CD4-positive, alpha-beta memory T cell (primary cell): ENCODE data around the gene PROSER3. TPM values are rescaled to one million over a fixed set of nuclear protein-coding genes. Genes with fewer than 3 reads are reported as not detected.
A peak's percentile ranks its signal among the peaks of the same experiment; 100 is the strongest.

Experiments
- CTCF ChIA-PET: fragments of 350-600 bp; sonication (Branson Sonifier 250); formaldehyde crosslinking; loops from one replicate; lab custom pipeline; 2021; ENCODE audit warnings: inconsistent platforms; ENCODE audit not compliant: partially characterized antibody; lab: Charles Lee
- POLR2A ChIA-PET: fragments of 350-600 bp; sonication (Branson Sonifier 250); formaldehyde crosslinking; loops from one replicate; lab custom pipeline; 2021; ENCODE audit not compliant: partially characterized antibody; lab: Charles Lee
- DNase-seq, 5 donors: peaks; one replicate each; pipeline versions ENCODE4 v3.0.0 to v3.0.0-alpha.2; 2020 to 2022; ENCODE audit warnings: mixed read lengths in 1 of 5
- H3K27ac ChIP-seq: one replicate; pipeline ENCODE4 v1.7.0; 2013; ENCODE audit warnings: low read depth, low read length
- H3K27me3 ChIP-seq: 2 replicates; pipeline ENCODE4 v1.7.0; 2013; ENCODE audit warnings: mild to moderate bottlenecking, low read length, moderate library complexity; ENCODE audit not compliant: insufficient read depth
- H3K36me3 ChIP-seq: 2 replicates; pipeline ENCODE4 v1.7.0; 2013; ENCODE audit warnings: mild to moderate bottlenecking, low read length, moderate library complexity; ENCODE audit not compliant: insufficient read depth
- H3K4me1 ChIP-seq: 2 replicates; pipeline ENCODE4 v1.7.0; 2013; ENCODE audit warnings: mild to moderate bottlenecking, low read length, moderate library complexity; ENCODE audit not compliant: insufficient read depth
- H3K4me3 ChIP-seq, 2 donors: one replicate each; pipeline ENCODE4 v1.7.0; 2013; ENCODE audit warnings: low read length in 2 of 2, mild to moderate bottlenecking in 1 of 2
- H3K9me3 ChIP-seq, 2 donors: one replicate each; pipeline ENCODE4 v1.7.0; 2013; ENCODE audit warnings: low read length in 2 of 2, control low read depth in 1 of 2; ENCODE audit not compliant: control insufficient read depth in 1 of 2
- H3K27ac Mint-ChIP-seq, 7 donors: one replicate each; pipeline ENCODE4 v1.8.0; 2020 to 2021; ENCODE audit warnings: mixed read lengths in 7 of 7, mild to moderate bottlenecking in 6 of 7, inconsistent platforms in 3 of 7, moderate library complexity in 3 of 7
- H3K27me3 Mint-ChIP-seq, 2 donors: one replicate each; pipeline ENCODE4 v1.8.0; 2020 to 2021; ENCODE audit warnings: mixed read lengths in 2 of 2
- H3K36me3 Mint-ChIP-seq, 2 donors: one replicate each; pipeline ENCODE4 v1.8.0; 2020 to 2021; ENCODE audit warnings: mixed read lengths in 2 of 2, inconsistent platforms in 1 of 2, mild to moderate bottlenecking in 1 of 2
- H3K4me1 Mint-ChIP-seq, 4 donors: one replicate each; pipeline ENCODE4 v1.8.0; 2020 to 2021; ENCODE audit warnings: mixed read lengths in 4 of 4, mild to moderate bottlenecking in 1 of 4
- H3K4me3 Mint-ChIP-seq, 8 donors: one replicate each; pipeline ENCODE4 v1.8.0; 2020 to 2021; ENCODE audit warnings: mixed read lengths in 8 of 8, mild to moderate bottlenecking in 7 of 8, moderate library complexity in 6 of 8, inconsistent platforms in 3 of 8
- H3K9me3 Mint-ChIP-seq, 8 donors: one replicate each; pipeline ENCODE4 v1.8.0; 2020 to 2021; ENCODE audit warnings: mixed read lengths in 8 of 8, mild to moderate bottlenecking in 5 of 8, inconsistent platforms in 3 of 8, moderate library complexity in 1 of 8
- intact Hi-C: fragments of 100-400 bp; cut with micrococcal nuclease; formaldehyde crosslinking; loops from one replicate; pipeline ENCODE4 v1.15.1; 2023
- polyA plus RNA-seq, 2 donors: library from polyadenylated mRNA; unstranded; fragments of 300-500 nt; fragmentation: Illumina TruSeq; gene quantifications; one replicate each; pipeline ENCODE4 v1.2.3, GENCODE V29; 2021
- total RNA-seq, 2 experiments: library from RNA; stranded (reverse); gene quantifications; one replicate each; pipeline ENCODE4 v1.2.3, GENCODE V29; 2021

Gene PROSER3
- total and polyA plus RNA-seq, 4 experiments from 2014 or later, result 2.0 to 46.5 (median 28.4) TPM

DNA sequence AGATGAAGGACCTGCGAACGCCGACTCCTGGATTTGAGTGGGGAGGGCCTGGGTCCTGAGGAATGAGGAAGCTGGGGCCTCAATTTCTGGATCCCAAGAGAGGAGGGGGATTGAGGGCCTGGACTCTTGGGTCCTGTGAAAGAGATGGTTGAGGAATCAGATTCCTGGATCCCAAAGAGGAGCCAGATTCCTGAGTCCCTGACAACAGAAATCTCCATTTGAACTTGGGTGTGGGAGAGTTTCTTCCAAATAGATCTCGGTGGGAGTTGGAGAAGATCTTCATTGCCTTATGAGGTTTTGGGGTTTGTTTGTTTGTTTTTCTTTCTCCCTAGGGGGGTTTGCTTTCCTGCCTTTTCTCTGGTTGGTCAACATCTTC lies 11.9 kb upstream of the PROSER3 start:
- peak overlapping the region; percentile 99 for H3K27ac ChIP-seq
- no peaks in the 10 kb centered on the region for H3K36me3 ChIP-seq
- Mint-ChIP-seq H3K27me3 (no peaks in the 10 kb centered on the region), H3K27ac (peak overlapping the region; percentile 98 to 100 (median 100)), H3K4me1 (peaks cover 32 to 67% (median 51%) of the 10 kb centered on the region in 4 donors), H3K36me3 (peaks cover 5 to 30% of the 10 kb centered on the region in 2 donors), H3K4me3 (peak overlapping the region; percentile 95 to 99 (median 98)), H3K9me3 (no peaks in the 10 kb centered on the region)
- H3K9me3 ChIP-seq, result no peaks in the 10 kb centered on the region
- ChIA-PET CTCF (interaction anchor here (1.0 kb wide), 1 partner anchor 9 kb away, joined by 3 read pairs; no protein-coding TSS in a partner anchor), POLR2A (interaction anchor here (0.9 to 4.6 kb wide), 16 partner anchors 10 to 468 kb away, joined by 3 to 51 read pairs (median 4); partner anchors contain the start of genes COX6B1, HSPB6, KMT2B and POLR2I)
- H3K4me1 ChIP-seq, result peaks cover 63% of the 10 kb centered on the region
- peak overlapping the region; percentile 87 to 91 for H3K4me3 ChIP-seq
- H3K27me3 ChIP-seq, result no peaks in the 10 kb centered on the region
- intact Hi-C loops, result loop anchor here (5.0 to 10.0 kb wide), 3 partner anchors 974 to 1629 kb away; partner anchors contain the start of genes SCGB2B2, ZNF302, ZNF527 and ZNF599
- DNase-seq, result no peak

DNA sequence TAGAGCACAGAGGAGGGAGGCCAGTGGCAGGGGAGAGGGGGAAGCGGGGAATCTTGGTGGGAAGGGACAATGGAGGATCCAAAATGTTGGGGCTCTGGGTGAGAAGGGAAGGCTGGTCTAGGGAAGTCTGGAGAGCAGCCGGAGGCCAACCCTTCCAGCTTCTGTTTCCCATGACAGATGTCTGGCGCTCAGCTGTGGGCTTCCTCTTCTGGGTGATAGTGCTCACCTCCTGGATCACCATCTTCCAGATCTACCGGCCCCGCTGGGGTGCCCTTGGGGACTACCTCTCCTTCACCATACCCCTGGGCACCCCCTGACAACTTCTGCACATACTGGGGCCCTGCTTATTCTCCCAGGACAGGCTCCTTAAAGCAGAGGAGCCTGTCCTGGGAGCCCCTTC lies 11.4 kb upstream of the PROSER3 start:
- H3K9me3 Mint-ChIP-seq, result no peaks in the 10 kb centered on the region
- ChIA-PET CTCF (no interaction called here), POLR2A (interaction anchor here (2.9 to 3.5 kb wide), 3 partner anchors 10 to 98 kb away, joined by 8 to 23 read pairs (median 11); partner anchors contain the start of genes COX6B1, HSPB6 and PROSER3)
- H3K36me3 ChIP-seq, result no peaks in the 10 kb centered on the region
- H3K27ac ChIP-seq, result peak overlapping the region; percentile 99
- H3K27me3 ChIP-seq, result no peaks in the 10 kb centered on the region
- H3K4me3 Mint-ChIP-seq, result peak overlapping the region; percentile 95 to 99 (median 98)
- no peak for DNase-seq
- H3K36me3 Mint-ChIP-seq, result peaks cover 5 to 30% of the 10 kb centered on the region in 2 donors
- no peaks in the 10 kb centered on the region for H3K27me3 Mint-ChIP-seq
- H3K4me3 ChIP-seq, result peak overlapping the region in 1 of 2 donors; percentile 87
- peak overlapping the region in 4 of 7 donors; percentile 46 to 99 (median 87) for H3K27ac Mint-ChIP-seq
- intact Hi-C loops, result loop anchor here (5.0 to 10.0 kb wide), 3 partner anchors 974 to 1628 kb away; partner anchors contain the start of genes SCGB2B2, ZNF302, ZNF527 and ZNF599
- H3K4me1 ChIP-seq, result peaks cover 60% of the 10 kb centered on the region
- no peaks in the 10 kb centered on the region for H3K9me3 ChIP-seq
- H3K4me1 Mint-ChIP-seq, result peaks cover 32 to 63% (median 51%) of the 10 kb centered on the region in 4 donors

DNA sequence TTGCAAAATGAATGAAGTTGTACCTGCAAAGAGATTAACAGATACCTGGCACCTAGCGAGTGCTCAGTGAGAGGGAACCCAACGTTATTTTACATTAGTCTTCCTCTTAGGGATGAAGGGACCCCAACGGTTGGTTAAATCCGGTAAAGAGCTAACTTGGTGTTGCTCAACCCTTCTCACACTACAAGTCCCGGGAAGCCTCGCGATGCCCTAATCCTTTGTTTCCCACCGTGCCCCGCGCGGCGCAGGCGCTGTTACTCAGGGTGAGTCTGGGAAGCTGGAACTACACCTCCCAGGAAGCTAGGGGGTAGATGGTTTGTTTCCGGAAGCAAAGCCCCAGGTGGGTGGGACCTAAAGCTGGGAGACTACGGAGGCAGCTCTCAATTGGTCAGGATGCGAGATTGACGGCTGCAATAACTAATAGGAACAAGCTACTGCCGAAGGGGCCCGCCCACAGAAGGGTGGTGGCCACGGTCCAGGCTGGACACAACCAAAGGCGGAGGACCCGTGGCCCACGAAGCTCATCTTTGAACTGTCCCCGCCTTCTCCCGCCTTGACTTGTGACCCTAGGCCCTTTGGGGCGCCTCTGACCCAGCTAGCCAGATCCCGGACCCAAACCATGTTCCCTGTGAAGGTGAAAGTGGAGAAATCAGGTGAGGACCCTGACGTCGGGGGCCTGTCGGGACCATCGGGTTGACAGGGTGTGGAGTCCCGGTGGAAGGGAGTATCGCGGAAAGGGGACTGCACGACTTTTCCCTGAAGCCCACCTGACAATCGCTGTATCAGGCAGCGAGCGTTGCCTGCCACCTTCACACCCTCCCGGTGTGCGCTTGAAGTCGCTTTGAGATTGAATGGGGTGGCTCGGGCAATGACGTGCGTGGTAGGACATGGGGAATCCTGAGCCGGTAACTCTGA lies 9.6 kb upstream of the PROSER3 start, which contains the start of gene LIN37:
Gene LIN37, plus strand, starts transcription at position 471 of the 915 bp plus-strand sequence. Its CDS starts 149 bp downstream, at position 620.
- Mint-ChIP-seq H3K36me3 (peaks cover 0 to 28% of the 10 kb centered on the region in 2 donors), H3K27ac (peak within 1 kb of the TSS; percentile 88 to 98 (median 97)), H3K9me3 (no peaks in the 10 kb centered on the region), H3K27me3 (no peaks in the 10 kb centered on the region), H3K4me1 (peaks cover 25 to 49% (median 39%) of the 10 kb centered on the region in 4 donors), H3K4me3 (peak within 1 kb of the TSS; percentile 97 to 99 (median 98))
- Histone ChIP-seq H3K27ac (peak within 1 kb of the TSS; percentile 82), H3K9me3 (no peaks in the 10 kb centered on the region), H3K4me1 (peaks cover 42% of the 10 kb centered on the region), H3K36me3 (peaks cover 12% of the 10 kb centered on the region), H3K4me3 (peak within 1 kb of the TSS; percentile 63 to 93), H3K27me3 (no peaks in the 10 kb centered on the region)
- ChIA-PET POLR2A (interaction anchor here (0.7 to 4.5 kb wide), 16 partner anchors 9 to 467 kb away, joined by 3 to 30 read pairs (median 4); partner anchors contain the start of genes COX6B1, HSPB6, KMT2B and PROSER3), CTCF (interaction anchor here (0.7 to 2.8 kb wide), 9 partner anchors 9 to 207 kb away, joined by 3 to 11 read pairs (median 3); partner anchors contain the start of genes COX6B1, HAUS5 and HSPB6)
- peak; percentile 98 to 100 (median 99) for DNase-seq
- intact Hi-C loops, result loop anchor here (1.0 to 10.0 kb wide), 6 partner anchors 10 to 1626 kb away; partner anchors contain the start of genes ARHGAP33, PROSER3, SCGB2B2 and ZNF302

DNA sequence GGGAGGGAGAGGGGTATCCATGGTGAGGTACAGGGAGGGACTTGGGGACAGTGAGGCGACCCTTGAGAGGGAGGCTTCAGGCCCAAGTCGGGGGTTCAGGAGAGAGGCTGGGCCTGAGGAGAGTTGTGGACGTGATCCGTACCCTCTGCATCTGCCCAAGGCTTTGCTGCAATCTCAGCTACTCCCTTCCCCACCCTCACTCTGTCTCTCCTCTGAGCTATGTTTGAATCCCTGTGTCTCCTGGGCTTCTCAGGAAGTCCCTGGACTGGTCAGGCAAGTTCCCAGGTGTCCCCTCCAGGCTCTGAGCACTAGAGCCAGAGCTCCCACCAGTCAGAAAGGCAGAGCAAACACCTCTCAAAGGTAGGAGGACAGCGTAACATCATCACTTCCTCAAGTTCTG lies 7.8 kb upstream of the PROSER3 start:
- Mint-ChIP-seq H3K27ac (peak overlapping the region in 2 of 7 donors; percentile 55 to 81), H3K9me3 (no peaks in the 10 kb centered on the region), H3K4me3 (peak overlapping the region in 6 of 8 donors; percentile 17 to 69 (median 48)), H3K27me3 (no peaks in the 10 kb centered on the region), H3K36me3 (peaks cover 6 to 30% of the 10 kb centered on the region in 2 donors), H3K4me1 (peaks cover 22 to 39% (median 31%) of the 10 kb centered on the region in 4 donors)
- POLR2A ChIA-PET, result interaction anchor here (4.5 kb wide), 1 partner anchor 12 kb away, joined by 30 read pairs; no protein-coding TSS in a partner anchor
- no peak for DNase-seq
- H3K27me3 ChIP-seq, result no peaks in the 10 kb centered on the region
- H3K4me3 ChIP-seq, result no peak overlapping the region
- peaks cover 23% of the 10 kb centered on the region for H3K36me3 ChIP-seq
- no peaks in the 10 kb centered on the region for H3K9me3 ChIP-seq
- H3K4me1 ChIP-seq, result peaks cover 32% of the 10 kb centered on the region
- CTCF ChIA-PET, result interaction anchor here (2.8 kb wide), 1 partner anchor 13 kb away, joined by 11 read pairs; no protein-coding TSS in a partner anchor
- intact Hi-C loops, result no loop called here
- H3K27ac ChIP-seq, result no peak overlapping the region

DNA sequence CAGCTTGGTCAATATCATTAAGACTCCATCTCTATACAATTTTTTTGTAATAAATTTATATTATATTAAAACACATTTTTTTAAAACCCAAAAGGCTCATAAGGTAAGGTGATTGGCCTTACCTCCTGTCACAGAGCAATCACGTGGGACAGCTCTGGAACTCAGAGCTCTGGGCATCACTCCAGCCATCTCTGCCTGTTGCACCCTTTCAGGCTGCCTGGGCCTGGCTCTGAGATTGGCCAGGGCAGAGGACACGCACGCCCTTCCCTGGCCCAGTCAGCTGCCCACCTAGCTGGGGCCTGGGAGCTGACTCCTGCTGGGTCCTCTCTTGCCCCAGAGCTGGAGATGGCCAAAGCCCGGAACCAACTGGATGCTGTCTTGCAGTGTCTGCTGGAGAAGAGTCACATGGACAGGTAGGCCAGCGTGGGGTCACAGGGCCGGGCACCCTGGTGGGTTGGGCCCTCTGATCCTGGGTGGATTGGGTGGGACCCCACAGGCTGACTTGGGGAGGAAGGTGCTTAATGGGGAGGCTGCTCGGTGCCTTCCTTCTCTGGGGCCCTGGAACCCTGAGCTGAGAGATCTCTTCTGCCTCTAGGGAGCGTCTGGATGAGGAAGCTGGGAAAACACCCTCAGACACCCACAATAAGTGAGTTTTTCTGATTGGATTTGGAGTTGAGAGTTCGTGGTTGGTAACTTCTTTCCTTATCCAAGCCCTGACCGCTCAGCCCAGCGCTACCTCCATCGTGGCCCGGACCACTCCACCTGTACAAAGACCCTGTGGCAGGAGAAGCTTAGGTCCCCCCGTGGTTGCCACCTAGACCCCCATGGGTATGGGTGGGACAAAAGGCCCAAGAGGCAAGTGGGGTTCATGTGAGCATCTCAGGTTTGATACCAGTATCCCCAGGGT lies 5.9 kb upstream of the PROSER3 start:
- CTCF ChIA-PET, result no interaction called here
- intact Hi-C loops, result no loop called here
- Mint-ChIP-seq H3K27ac (no peak overlapping the region), H3K4me3 (no peak overlapping the region), H3K4me1 (peaks cover 19 to 33% (median 25%) of the 10 kb centered on the region in 4 donors), H3K9me3 (no peaks in the 10 kb centered on the region), H3K36me3 (peaks cover 6 to 24% of the 10 kb centered on the region in 2 donors), H3K27me3 (no peaks in the 10 kb centered on the region)
- peaks cover 23% of the 10 kb centered on the region for H3K36me3 ChIP-seq
- H3K4me1 ChIP-seq, result peaks cover 32% of the 10 kb centered on the region
- DNase-seq, result no peak
- no peaks in the 10 kb centered on the region for H3K27me3 ChIP-seq
- POLR2A ChIA-PET, result interaction anchor here (1.0 to 1.6 kb wide), 4 partner anchors 8 to 12 kb away, joined by 4 to 6 read pairs (median 4); partner anchors contain the start of gene IGFLR1
- no peak overlapping the region for H3K4me3 ChIP-seq
- H3K27ac ChIP-seq, result no peak overlapping the region
- no peaks in the 10 kb centered on the region for H3K9me3 ChIP-seq

DNA sequence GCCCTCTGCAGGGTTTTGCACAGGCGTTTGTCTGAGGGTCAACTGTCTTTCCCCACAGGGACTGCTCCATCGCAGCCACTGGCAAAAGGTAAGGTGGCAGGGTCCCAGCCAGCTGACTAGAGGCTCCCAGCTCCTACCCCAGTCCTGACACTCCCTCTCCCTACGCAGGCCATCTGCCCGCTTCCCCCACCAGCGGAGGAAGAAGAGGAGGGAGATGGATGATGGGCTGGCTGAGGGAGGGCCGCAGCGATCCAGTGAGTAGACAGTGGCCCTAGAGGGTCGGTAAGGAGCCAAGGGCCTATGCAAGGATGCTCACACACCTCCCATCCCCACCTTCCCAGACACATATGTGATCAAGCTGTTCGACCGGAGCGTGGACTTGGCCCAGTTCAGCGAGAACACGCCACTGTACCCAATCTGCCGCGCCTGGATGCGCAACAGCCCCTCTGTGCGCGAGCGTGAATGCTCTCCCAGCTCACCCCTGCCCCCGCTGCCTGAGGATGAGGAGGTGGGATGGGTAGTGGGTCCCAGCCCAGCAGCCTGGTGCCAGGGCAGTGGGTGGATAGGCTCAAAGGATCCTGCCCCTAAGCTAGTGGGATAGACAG lies 5.1 kb upstream of the PROSER3 start:
- H3K27me3 ChIP-seq, result no peaks in the 10 kb centered on the region
- H3K4me3 ChIP-seq, result no peak overlapping the region
- no peak overlapping the region for H3K27ac ChIP-seq
- H3K4me1 Mint-ChIP-seq, result peaks cover 20 to 38% (median 27%) of the 10 kb centered on the region in 4 donors
- intact Hi-C loops, result no loop called here
- H3K36me3 Mint-ChIP-seq, result peaks cover 6 to 26% of the 10 kb centered on the region in 2 donors
- H3K9me3 Mint-ChIP-seq, result peaks cover 0 to under 1% (median 0%) of the 10 kb centered on the region in 8 donors
- no peak for DNase-seq
- H3K36me3 ChIP-seq, result peaks cover 23% of the 10 kb centered on the region
- peak overlapping the region in 1 of 8 donors; percentile 20 for H3K4me3 Mint-ChIP-seq
- no peaks in the 10 kb centered on the region for H3K9me3 ChIP-seq
- H3K4me1 ChIP-seq, result peaks cover 32% of the 10 kb centered on the region
- H3K27me3 Mint-ChIP-seq, result peaks cover 0 to 1% of the 10 kb centered on the region in 2 donors
- H3K27ac Mint-ChIP-seq, result no peak overlapping the region
- POLR2A ChIA-PET, result interaction anchor here (1.0 to 1.6 kb wide), 4 partner anchors 8 to 12 kb away, joined by 3 to 6 read pairs (median 4); partner anchors contain the start of gene IGFLR1
- CTCF ChIA-PET, result no interaction called here
